HEK293 (cell line): ENCODE measurements around the gene FSD2.

Experiments used
- CTCF ChIA-PET: fragments of 350-600 bp; formaldehyde crosslinking; extraction: SDS; loops from one replicate; lab custom pipeline; 2021; ENCODE audit warnings: antibody characterized with exemption; lab: Yijun Ruan, JAX
- POLR2A ChIA-PET: fragments of 300-600 bp; formaldehyde crosslinking; extraction: SDS; loops from one replicate; lab custom pipeline; 2020; ENCODE audit warnings: antibody characterized with exemption, inconsistent platforms; lab: Yijun Ruan, JAX
- H3K27ac ChIP-seq: fragments of 200-500 bp; sonication (Bioruptor generic); 2 replicates; pipeline ENCODE4 v1.5.1; 2014; ENCODE audit warnings: low read depth, low read length, control low read depth, inconsistent platforms; ENCODE audit errors: extremely low read depth
- H3K36me3 ChIP-seq, 2 experiments: fragments of 200-500 bp in 1 of 2; sonication (Bioruptor generic) in 1 of 2; 1 replicate in 1 of 2; 2 replicates in 1 of 2; pipeline ENCODE4 v1.5.1; 2014 to 2017; ENCODE audit warnings: inconsistent platforms in 2 of 2, low read length in 2 of 2; ENCODE audit not compliant: control insufficient read depth in 2 of 2, insufficient read depth in 1 of 2
- H3K4me1 ChIP-seq: fragments of 200-500 bp; sonication (Bioruptor generic); 2 replicates; pipeline ENCODE4 v1.5.1; 2014; ENCODE audit warnings: mild to moderate bottlenecking, low read length, inconsistent platforms; ENCODE audit not compliant: control insufficient read depth, insufficient read depth
- H3K4me3 ChIP-seq: 2 replicates; pipeline ENCODE4 v1.5.1; 2011; ENCODE audit warnings: low read depth, mild to moderate bottlenecking, control low read depth, low read length, moderate library complexity
- H3K9me3 ChIP-seq: fragments of 200-500 bp; sonication (Bioruptor generic); 2 replicates; pipeline ENCODE4 v1.5.1; 2014; ENCODE audit warnings: low read depth, low read length, inconsistent platforms; ENCODE audit not compliant: control insufficient read depth, insufficient read depth
- BCL11A ChIP-seq: fragments of 450-650 bp; formaldehyde crosslinking; IDR thresholded peaks from 2 replicates; pipeline ENCODE4 v1.5.1; 2016; ENCODE audit warnings: low read depth, missing biosample characterization, missing genetic modification characterization
- CTCF ChIP-seq: fragments of 450-650 bp; formaldehyde crosslinking; IDR thresholded peaks from 2 replicates; pipeline ENCODE4 v1.5.1; 2016; ENCODE audit warnings: missing biosample characterization, missing genetic modification characterization
- GLI2 ChIP-seq: fragments of 450-650 bp; formaldehyde crosslinking; IDR thresholded peaks from 2 replicates; pipeline ENCODE4; 2017; ENCODE audit warnings: missing biosample characterization, missing genetic modification characterization, low read depth, borderline replicate concordance
- KLF17 ChIP-seq: fragments of 450-650 bp; formaldehyde crosslinking; IDR thresholded peaks from 2 replicates; pipeline ENCODE4 v1.5.1; 2016; ENCODE audit warnings: missing biosample characterization, missing genetic modification characterization
- KLF9 ChIP-seq: fragments of 450-650 bp; formaldehyde crosslinking; IDR thresholded peaks from 2 replicates; pipeline ENCODE4 v1.5.1; 2016; ENCODE audit warnings: missing biosample characterization, missing genetic modification characterization, low read depth
- MEIS1 ChIP-seq: sonication (generic); formaldehyde crosslinking; IDR thresholded peaks from 2 replicates; pipeline ENCODE4 v1.8.1; 2022; ENCODE audit warnings: missing genetic modification reagents, mild to moderate bottlenecking, borderline replicate concordance
- OVOL3 ChIP-seq: fragments of 450-650 bp; formaldehyde crosslinking; IDR thresholded peaks from 2 replicates; pipeline ENCODE4 v1.5.1; 2016; ENCODE audit warnings: missing biosample characterization, missing genetic modification characterization
- RBAK ChIP-seq: fragments of 450-650 bp; formaldehyde crosslinking; IDR thresholded peaks from 2 replicates; pipeline ENCODE4 v1.5.1; 2016; ENCODE audit warnings: missing biosample characterization, missing genetic modification characterization
- SALL2 ChIP-seq: fragments of 450-650 bp; formaldehyde crosslinking; IDR thresholded peaks from 2 replicates; pipeline ENCODE4 v1.5.0; 2017; ENCODE audit warnings: missing biosample characterization, mild to moderate bottlenecking, missing genetic modification characterization, borderline replicate concordance
- SP3 ChIP-seq: fragments of 450-650 bp; formaldehyde crosslinking; IDR thresholded peaks from 2 replicates; pipeline ENCODE4 v1.5.1; 2016; ENCODE audit warnings: missing biosample characterization, missing genetic modification characterization
- ZBTB8A ChIP-seq: fragments of 450-650 bp; formaldehyde crosslinking; IDR thresholded peaks from 2 replicates; pipeline ENCODE4 v1.5.1; 2016; ENCODE audit warnings: missing biosample characterization, missing genetic modification characterization
- ZFP69B ChIP-seq: fragments of 450-650 bp; formaldehyde crosslinking; IDR thresholded peaks from 2 replicates; pipeline ENCODE4 v1.5.1; 2016; ENCODE audit warnings: missing biosample characterization, missing genetic modification characterization
- ZNF133 ChIP-seq: fragments of 450-650 bp; formaldehyde crosslinking; IDR thresholded peaks from 2 replicates; pipeline ENCODE4 v1.5.1; 2016; ENCODE audit warnings: missing biosample characterization, missing genetic modification characterization
- ZNF18 ChIP-seq: fragments of 450-650 bp; formaldehyde crosslinking; IDR thresholded peaks from 2 replicates; pipeline ENCODE4 v1.5.1; 2016; ENCODE audit warnings: missing biosample characterization, missing genetic modification characterization
- ZNF2 ChIP-seq: fragments of 450-650 bp; formaldehyde crosslinking; IDR thresholded peaks from 2 replicates; pipeline ENCODE4 v1.5.1; 2016; ENCODE audit warnings: missing biosample characterization, missing genetic modification characterization
- ZNF394 ChIP-seq: fragments of 450-650 bp; formaldehyde crosslinking; IDR thresholded peaks from 2 replicates; pipeline ENCODE4 v1.5.1; 2016; ENCODE audit warnings: missing biosample characterization, missing genetic modification characterization, mild to moderate bottlenecking, moderate library complexity, borderline replicate concordance
- ZNF398 ChIP-seq: fragments of 450-650 bp; formaldehyde crosslinking; IDR thresholded peaks from 2 replicates; pipeline ENCODE4 v1.5.1; 2017; ENCODE audit warnings: missing biosample characterization, missing genetic modification characterization
- ZNF510 ChIP-seq: fragments of 450-650 bp; formaldehyde crosslinking; IDR thresholded peaks from 2 replicates; pipeline ENCODE4 v1.5.1; 2018; ENCODE audit warnings: mild to moderate bottlenecking, missing genetic modification characterization, missing biosample characterization; ENCODE audit not compliant: insufficient replicate concordance
- ZNF549 ChIP-seq: fragments of 450-650 bp; IDR thresholded peaks from 2 replicates; pipeline ENCODE4 v1.5.1; 2018; ENCODE audit warnings: missing biosample characterization, missing genetic modification characterization, mild to moderate bottlenecking, inconsistent platforms, moderate library complexity
- ZNF600 ChIP-seq: fragments of 450-650 bp; formaldehyde crosslinking; IDR thresholded peaks from 2 replicates; pipeline ENCODE4 v1.5.1; 2016; ENCODE audit warnings: missing biosample characterization, missing genetic modification characterization
- ZNF704 ChIP-seq: fragments of 450-650 bp; formaldehyde crosslinking; IDR thresholded peaks from 2 replicates; pipeline ENCODE4 v1.5.1; 2016; ENCODE audit warnings: missing biosample characterization, missing genetic modification characterization
- ZNF792 ChIP-seq: fragments of 450-650 bp; formaldehyde crosslinking; IDR thresholded peaks from 2 replicates; pipeline ENCODE4 v1.5.1; 2016; ENCODE audit warnings: missing biosample characterization, missing genetic modification characterization
- TF ChIP-seq, protein P1 (sequence below): fragments of 450-650 bp; formaldehyde crosslinking; optimal IDR thresholded peaks from 2 replicates; pipeline ENCODE3; 2016; ENCODE audit warnings: missing biosample characterization, mild to moderate bottlenecking, missing genetic modification characterization

The FSD2 gene

DNA sequence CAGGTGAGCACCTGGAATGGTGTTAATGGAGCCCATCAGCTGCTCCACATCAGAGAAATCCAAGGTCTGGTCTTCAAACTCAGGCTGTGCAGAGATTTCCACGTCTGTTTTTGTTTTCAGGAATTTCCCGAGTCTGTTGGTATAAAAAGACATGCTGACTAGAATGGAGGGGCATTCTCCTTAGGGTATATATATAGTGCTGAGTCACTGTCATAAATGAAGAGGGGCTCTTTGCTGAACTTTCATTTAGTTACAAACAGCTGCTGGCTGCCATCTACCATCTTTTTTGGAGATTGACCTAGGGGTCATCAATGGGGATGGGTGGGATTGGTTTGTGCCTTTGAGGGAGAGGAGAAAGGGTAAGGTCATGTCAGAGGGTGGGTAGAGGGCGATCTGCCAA is 27.1 kb downstream of the FSD2 start:
- no peak for TF ChIP-seq ZNF398 (tag by site-specific recombination)
- no peak for TF ChIP-seq ZNF549 (tag by site-specific recombination)
- TF ChIP-seq ZNF792 (tag by site-specific recombination) = no peak
- TF ChIP-seq SP3 = no peak
- TF ChIP-seq KLF17 (tag by site-specific recombination) = no peak
- no peak for TF ChIP-seq ZFP69B (tag by site-specific recombination)
- no peak for TF ChIP-seq MEIS1 (CRISPR knock-in tag)
- TF ChIP-seq CTCF (tag by site-specific recombination) = no peak
- no peak for TF ChIP-seq ZNF394 (tag by site-specific recombination)
- no peak for TF ChIP-seq ZNF510 (tag by site-specific recombination)
- TF ChIP-seq, protein P1, sequence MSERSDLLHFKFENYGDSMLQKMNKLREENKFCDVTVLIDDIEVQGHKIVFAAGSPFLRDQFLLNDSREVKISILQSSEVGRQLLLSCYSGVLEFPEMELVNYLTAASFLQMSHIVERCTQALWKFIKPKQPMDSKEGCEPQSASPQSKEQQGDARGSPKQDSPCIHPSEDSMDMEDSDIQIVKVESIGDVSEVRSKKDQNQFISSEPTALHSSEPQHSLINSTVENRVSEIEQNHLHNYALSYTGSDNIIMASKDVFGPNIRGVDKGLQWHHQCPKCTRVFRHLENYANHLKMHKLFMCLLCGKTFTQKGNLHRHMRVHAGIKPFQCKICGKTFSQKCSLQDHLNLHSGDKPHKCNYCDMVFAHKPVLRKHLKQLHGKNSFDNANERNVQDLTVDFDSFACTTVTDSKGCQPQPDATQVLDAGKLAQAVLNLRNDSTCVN (tag by site-specific recombination) = no peak
- TF ChIP-seq GLI2 (tag by site-specific recombination) = no peak
- TF ChIP-seq ZNF133 (tag by site-specific recombination) = no peak
- TF ChIP-seq BCL11A = no peak
- no peak for TF ChIP-seq ZNF600 (tag by site-specific recombination)
- TF ChIP-seq ZNF2 (tag by site-specific recombination) = no peak
- TF ChIP-seq OVOL3 = no peak
- no peak for TF ChIP-seq KLF9 (tag by site-specific recombination)
- TF ChIP-seq ZBTB8A (tag by site-specific recombination) = no peak
- no peak for TF ChIP-seq SALL2 (tag by site-specific recombination)
- CTCF ChIA-PET = no interaction called here
- no peaks in the 10 kb centered on the region for H3K9me3 ChIP-seq
- H3K27ac ChIP-seq = no peak overlapping the region
- H3K36me3 ChIP-seq = no peaks in the 10 kb centered on the region
- POLR2A ChIA-PET = interaction anchor here (0.5 kb wide), 1 partner anchor 77 kb away, joined by 4 read pairs; no protein-coding TSS in a partner anchor
- no peaks in the 10 kb centered on the region for H3K4me1 ChIP-seq
- no peak overlapping the region for H3K4me3 ChIP-seq

GRCh38 chr15:82774496-82774895 is 31.4 kb downstream of the FSD2 start:
- POLR2A ChIA-PET = interaction anchor here (0.6 to 1.3 kb wide), 3 partner anchors 22 to 661 kb away, joined by 4 to 6 read pairs (median 5); no protein-coding TSS in a partner anchor
- CTCF ChIA-PET = no interaction called here

More at GRCh38 chr15:82774496-82774895, 31.4 kb downstream of the FSD2 start:
- TF ChIP-seq ZNF18 (tag by site-specific recombination) = no peak
- TF ChIP-seq RBAK (tag by site-specific recombination) = no peak
- no peak for TF ChIP-seq ZNF704 (tag by site-specific recombination)
- TF ChIP-seq, all 188 proteins: peak for 0
- H3K27ac ChIP-seq = no peak overlapping the region
- H3K9me3 ChIP-seq = no peaks in the 10 kb centered on the region
- H3K36me3 ChIP-seq = no peaks in the 10 kb centered on the region
- H3K4me3 ChIP-seq = no peak overlapping the region
- H3K4me1 ChIP-seq = no peaks in the 10 kb centered on the region
